H9 (cell line): Measurements from ENCODE around the gene TSTD2. TPM values are rescaled to one million over a fixed set of nuclear protein-coding genes. Genes with fewer than 3 reads are reported as not detected.

ENCODE experiments used
- DNase-seq: peaks from one replicate; pipeline ENCODE4 v3.0.0-alpha.2; 2017
- H2AFZ ChIP-seq: one replicate; pipeline ENCODE4 v1.6.1; 2013; ENCODE audit warnings: mild to moderate bottlenecking, low read length, control low read depth, moderate library complexity
- H2AK5ac ChIP-seq: 2 replicates; pipeline ENCODE4 v1.6.1; 2013; ENCODE audit warnings: low read length, control low read depth, mixed read lengths; ENCODE audit not compliant: insufficient read length
- H2BK120ac ChIP-seq: one replicate; pipeline ENCODE4 v1.6.1; 2013; ENCODE audit warnings: low read depth, mild to moderate bottlenecking, low read length, control low read depth, inconsistent platforms; ENCODE audit not compliant: poor library complexity, severe bottlenecking
- H2BK12ac ChIP-seq: 2 replicates; pipeline ENCODE4 v1.6.1; 2013; ENCODE audit warnings: low read length, control low read depth, mixed read lengths, low read depth; ENCODE audit not compliant: insufficient read length
- H2BK15ac ChIP-seq: 2 replicates; pipeline ENCODE4 v1.6.1; 2013; ENCODE audit warnings: low read depth, low read length, control low read depth
- H2BK20ac ChIP-seq: one replicate; pipeline ENCODE4 v1.6.1; 2013; ENCODE audit warnings: low read depth, mild to moderate bottlenecking, low read length, control low read depth, inconsistent platforms; ENCODE audit not compliant: poor library complexity, severe bottlenecking
- H2BK5ac ChIP-seq: 2 replicates; pipeline ENCODE4 v1.6.1; 2013; ENCODE audit warnings: low read length, control low read depth, mixed read lengths; ENCODE audit not compliant: insufficient read length
- H3K14ac ChIP-seq: 2 replicates; pipeline ENCODE4 v1.6.1; 2013; ENCODE audit warnings: low read length, control low read depth; ENCODE audit not compliant: insufficient read depth
- H3K18ac ChIP-seq: 2 replicates; pipeline ENCODE4 v1.6.1; 2013; ENCODE audit warnings: low read depth, mild to moderate bottlenecking, mixed read lengths, low read length, control low read depth; ENCODE audit not compliant: insufficient read length
- H3K23ac ChIP-seq: 2 replicates; pipeline ENCODE4 v1.6.1; 2013; ENCODE audit warnings: low read length, control low read depth, mixed read lengths, low read depth; ENCODE audit not compliant: insufficient read length
- H3K23me2 ChIP-seq: 2 replicates; pipeline ENCODE4 v1.6.1; 2013; ENCODE audit warnings: low read depth, mild to moderate bottlenecking, mixed read lengths, low read length, control low read depth; ENCODE audit not compliant: insufficient read length, poor library complexity, severe bottlenecking
- H3K27ac ChIP-seq: 2 replicates; pipeline ENCODE4 v1.5.1; 2013; ENCODE audit warnings: low read length, control low read depth, mixed read lengths, low read depth; ENCODE audit not compliant: insufficient read length
- H3K27me3 ChIP-seq: 2 replicates; pipeline ENCODE4 v1.6.1; 2013; ENCODE audit warnings: low read length, control low read depth, inconsistent platforms; ENCODE audit not compliant: insufficient read depth
- H3K4ac ChIP-seq: 2 replicates; pipeline ENCODE4 v1.6.1; 2013; ENCODE audit warnings: low read depth, mild to moderate bottlenecking, control low read depth, inconsistent platforms, low read length, moderate library complexity
- H3K4me1 ChIP-seq: 2 replicates; pipeline ENCODE4 v1.6.1; 2013; ENCODE audit warnings: low read length, control low read depth, inconsistent platforms; ENCODE audit not compliant: insufficient read depth
- H3K4me2 ChIP-seq: 2 replicates; pipeline ENCODE4 v1.6.1; 2013; ENCODE audit warnings: low read length, control low read depth, mixed read lengths; ENCODE audit not compliant: insufficient read length, insufficient read depth
- H3K56ac ChIP-seq: 2 replicates; pipeline ENCODE4 v1.6.1; 2013; ENCODE audit warnings: low read depth, mild to moderate bottlenecking, mixed read lengths, low read length, control low read depth; ENCODE audit not compliant: insufficient read length
- H3K79me1 ChIP-seq: 2 replicates; pipeline ENCODE4 v1.6.1; 2013; ENCODE audit warnings: low read depth, mild to moderate bottlenecking, moderate library complexity, low read length, control low read depth, inconsistent platforms; ENCODE audit not compliant: insufficient read depth, poor library complexity, severe bottlenecking
- H3K79me2 ChIP-seq: 2 replicates; pipeline ENCODE4 v1.6.1; 2013; ENCODE audit warnings: low read length, control low read depth, inconsistent platforms; ENCODE audit not compliant: insufficient read depth
- H3K9ac ChIP-seq: 2 replicates; pipeline ENCODE4 v1.6.1; 2013; ENCODE audit warnings: low read length, control low read depth, mixed read lengths; ENCODE audit not compliant: insufficient read length; ENCODE audit errors: extremely low read depth
- H3K9me3 ChIP-seq: one replicate; pipeline ENCODE4 v1.6.1; 2013; ENCODE audit warnings: low read depth, low read length, inconsistent platforms; ENCODE audit not compliant: control insufficient read depth
- H3T11ph ChIP-seq: one replicate; pipeline ENCODE4 v1.6.1; 2013; ENCODE audit warnings: mild to moderate bottlenecking, low read length, control low read depth, inconsistent platforms
- H4K20me1 ChIP-seq: one replicate; pipeline ENCODE4 v1.6.1; 2013; ENCODE audit not compliant: control insufficient read depth, insufficient read length, insufficient read depth
- H4K5ac ChIP-seq: 2 replicates; pipeline ENCODE4 v1.6.1; 2013; ENCODE audit warnings: low read depth, mild to moderate bottlenecking, mixed read lengths, low read length, control low read depth; ENCODE audit not compliant: insufficient read length
- H4K8ac ChIP-seq: replicated peaks from 2 replicates; pipeline ENCODE4 v1.6.1; 2013; ENCODE audit warnings: low read length, control low read depth, mixed read lengths, low read depth; ENCODE audit not compliant: insufficient read length
- H4K91ac ChIP-seq: 2 replicates; pipeline ENCODE4 v1.6.1; 2013; ENCODE audit warnings: low read depth, mild to moderate bottlenecking, moderate library complexity, mixed read lengths, low read length, control low read depth; ENCODE audit not compliant: insufficient read length
- H3K27ac Mint-ChIP-seq, 3 experiments: 2 replicates in 2 of 3; 3 replicates in 1 of 3; pipeline ENCODE4 v1.8.0; 2020 to 2021; ENCODE audit warnings: mixed read lengths in 3 of 3, mild to moderate bottlenecking in 1 of 3, moderate library complexity in 1 of 3
- H3K27me3 Mint-ChIP-seq: 2 replicates; pipeline ENCODE4 v1.8.0; 2021; ENCODE audit warnings: low read depth, mild to moderate bottlenecking, moderate library complexity, mixed read lengths
- H3K36me3 Mint-ChIP-seq, 3 experiments: 2 replicates in 2 of 3; 3 replicates in 1 of 3; pipeline ENCODE4 v1.8.0; 2020 to 2021; ENCODE audit warnings: low read depth in 3 of 3, mixed read lengths in 3 of 3; ENCODE audit not compliant: insufficient read depth in 1 of 3
- H3K4me1 Mint-ChIP-seq, 2 experiments: 2 replicates each; pipeline ENCODE4 v1.8.0; 2020; ENCODE audit warnings: mixed read lengths in 2 of 2
- H3K4me3 Mint-ChIP-seq, 2 experiments: 2 replicates in 1 of 2; 3 replicates in 1 of 2; pipeline ENCODE4 v1.8.0; 2020 to 2021; ENCODE audit warnings: mild to moderate bottlenecking in 2 of 2, mixed read lengths in 2 of 2, moderate library complexity in 1 of 2
- H3K9me3 Mint-ChIP-seq, 2 experiments: 2 replicates in 1 of 2; 3 replicates in 1 of 2; pipeline ENCODE4 v1.8.0; 2020; ENCODE audit warnings: mild to moderate bottlenecking in 2 of 2, mixed read lengths in 2 of 2, moderate library complexity in 1 of 2
- CTCF ChIP-seq: fragments of 200-600 bp; sonication (generic); conservative IDR thresholded peaks from 3 replicates; pipeline ENCODE4 v1.8.0; 2021; ENCODE audit warnings: antibody characterized with exemption, mild to moderate bottlenecking
- WGBS: extraction: QIAGEN DNeasy Blood & Tissue Kit; methylation state at CpG from one replicate; pipeline ENCODE4 v1.1.7; 2013; ENCODE audit warnings: missing lambda C conversion rate, low lambda C conversion rate, mixed read lengths; ENCODE audit not compliant: insufficient read length; ENCODE audit errors: extremely low coverage; 5-methylcytosine and 5-hydroxymethylcytosine counted together
- total RNA-seq: library from RNA; stranded (reverse); gene quantifications from 2 replicates; pipeline ENCODE4 v1.2.1, GENCODE V29; 2021

Gene TSTD2
- total RNA-seq, 1 experiment from 2014 or later = 23.5 TPM

DNA sequence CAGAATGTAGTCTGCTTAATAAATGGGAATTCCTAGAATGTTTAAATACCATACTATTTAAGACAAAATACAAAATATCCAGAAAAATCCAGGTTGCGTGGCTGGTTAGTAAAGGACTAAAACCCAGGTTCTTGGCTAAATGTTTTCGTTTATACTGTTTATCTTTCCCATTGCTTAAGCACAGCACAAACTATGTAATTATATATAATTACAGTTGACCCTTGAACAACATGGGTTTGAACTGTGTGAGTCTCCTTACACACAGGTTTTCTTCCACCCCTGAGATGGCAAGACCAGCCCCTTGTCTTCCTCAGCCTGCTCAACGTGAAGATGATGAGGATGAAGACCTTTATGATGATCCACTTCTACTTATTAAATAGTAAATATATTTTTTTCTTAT lies 39.2 kb upstream of the TSTD2 start:
- no peak for TF ChIP-seq CTCF
- Histone ChIP-seq H2BK15ac (no peak overlapping the region), H3K9me3 (no peaks in the 10 kb centered on the region), H2BK5ac (no peak overlapping the region), H3K9ac (no peak overlapping the region), H3K4ac (no peak overlapping the region), H2AK5ac (no peak overlapping the region), H3K18ac (no peak overlapping the region), H2BK12ac (no peak overlapping the region), H3K79me2 (no peaks in the 10 kb centered on the region), H2AFZ (no peak overlapping the region), H3T11ph (no peak overlapping the region), H2BK20ac (no peak overlapping the region), H3K56ac (no peak overlapping the region), H3K27me3 (no peaks in the 10 kb centered on the region), H3K79me1 (no peaks in the 10 kb centered on the region), H3K4me2 (no peak overlapping the region), H3K23me2 (no peaks in the 10 kb centered on the region), H4K91ac (no peak overlapping the region), H3K4me1 (no peaks in the 10 kb centered on the region), H4K20me1 (no peaks in the 10 kb centered on the region), H2BK120ac (no peak overlapping the region), H3K14ac (no peak overlapping the region), H4K8ac (no peak overlapping the region), H4K5ac (no peak overlapping the region), H3K23ac (no peak overlapping the region), H3K27ac (no peak overlapping the region)
- no peak overlapping the region for H3K27ac Mint-ChIP-seq
- WGBS = no CpG with 5 or more reads among the region's 3 CpGs
- H3K27me3 Mint-ChIP-seq = no peaks in the 10 kb centered on the region
- H3K9me3 Mint-ChIP-seq = no peaks in the 10 kb centered on the region
- no peak overlapping the region for H3K4me3 Mint-ChIP-seq
- no peaks in the 10 kb centered on the region for H3K4me1 Mint-ChIP-seq
- DNase-seq = no peak
- peaks cover 17 to 81% (median 62%) of the 10 kb centered on the region in 3 experiments; a peak in 6 of 7 replicates for H3K36me3 Mint-ChIP-seq
